ENCODE data around the gene CKB.

Gene CKB

GRCh38 chr14:103531421-103532215, 9.0 kb upstream of the CKB start:
- DNase-seq (ENCODE audit: low spot score) (no peak), ATAC-seq (ENCODE audit: low read depth) (no peak)
- Histone ChIP-seq H3K4me3 (ENCODE audit: severe bottlenecking) (no peak overlapping the region), H3K4me1 (ENCODE audit: insufficient read depth, poor library complexity, severe bottlenecking) (peaks cover 6% of the 10 kb centered on the region), H3K36me3 (ENCODE audit: low read depth) (peaks cover 12% of the 10 kb centered on the region), H3K27ac (ENCODE audit: poor library complexity, severe bottlenecking) (no peak overlapping the region), H3K27me3 (ENCODE audit: insufficient read depth, poor library complexity, severe bottlenecking) (no peaks in the 10 kb centered on the region), H3K9me3 (ENCODE audit: severe bottlenecking) (no peaks in the 10 kb centered on the region)
- TF ChIP-seq CTCF (IDR thresholded peaks at IDR 0.05; ENCODE audit: poor library complexity, severe bottlenecking): no peak

GRCh38 chr14:103530831-103531230, 8.2 kb upstream of the CKB start:
- H3K4me3 ChIP-seq (ENCODE audit: severe bottlenecking): no peak overlapping the region

DNA sequence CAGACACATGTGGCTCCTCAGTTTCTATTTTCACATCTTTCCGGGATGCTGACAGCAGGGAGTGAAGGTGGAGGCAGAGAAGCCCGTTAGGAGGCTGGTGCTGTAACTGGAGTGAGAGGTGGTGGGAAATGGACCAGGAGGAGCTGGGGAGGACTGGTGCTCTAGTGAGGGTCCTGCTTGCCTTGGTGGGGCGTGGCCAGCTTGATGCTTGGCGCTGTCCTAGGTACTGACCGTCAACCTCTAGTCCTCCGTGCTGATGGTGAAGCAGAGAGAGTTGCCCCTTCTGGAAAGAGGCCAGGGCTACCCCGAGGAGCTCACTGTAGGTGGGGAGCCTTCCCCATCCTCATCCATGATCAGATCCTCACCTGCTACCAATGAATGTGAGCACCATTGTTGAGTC, 7.8 kb upstream of the CKB start:
- TF ChIP-seq CTCF (IDR thresholded peaks at IDR 0.05; ENCODE audit: poor library complexity, severe bottlenecking): no peak
- Histone ChIP-seq H3K27me3 (ENCODE audit: insufficient read depth, poor library complexity, severe bottlenecking) (no peaks in the 10 kb centered on the region), H3K9me3 (ENCODE audit: severe bottlenecking) (no peaks in the 10 kb centered on the region), H3K36me3 (ENCODE audit: low read depth) (peaks cover 12% of the 10 kb centered on the region), H3K4me3 (ENCODE audit: severe bottlenecking) (no peak overlapping the region), H3K27ac (ENCODE audit: poor library complexity, severe bottlenecking) (no peak overlapping the region), H3K4me1 (ENCODE audit: insufficient read depth, poor library complexity, severe bottlenecking) (peaks cover 6% of the 10 kb centered on the region)
- no peak for DNase-seq (ENCODE audit: low spot score)
- no peak for ATAC-seq (ENCODE audit: low read depth)

More at GRCh38 chr14:103530831-103531230, 8.2 kb upstream of the CKB start:
- DNase-seq (ENCODE audit: low spot score) (no peak), ATAC-seq (ENCODE audit: low read depth) (no peak)
- Histone ChIP-seq H3K27ac (ENCODE audit: poor library complexity, severe bottlenecking) (no peak overlapping the region), H3K27me3 (ENCODE audit: insufficient read depth, poor library complexity, severe bottlenecking) (no peaks in the 10 kb centered on the region), H3K36me3 (ENCODE audit: low read depth) (peaks cover 12% of the 10 kb centered on the region), H3K9me3 (ENCODE audit: severe bottlenecking) (no peaks in the 10 kb centered on the region), H3K4me1 (ENCODE audit: insufficient read depth, poor library complexity, severe bottlenecking) (peaks cover 6% of the 10 kb centered on the region)
- TF ChIP-seq CTCF (IDR thresholded peaks at IDR 0.05; ENCODE audit: poor library complexity, severe bottlenecking): no peak

GRCh38 chr14:103529383-103530365, 7.0 kb upstream of the CKB start:
- TF ChIP-seq CTCF (IDR thresholded peaks at IDR 0.05; ENCODE audit: poor library complexity, severe bottlenecking): no peak
- H3K27ac ChIP-seq (ENCODE audit: poor library complexity, severe bottlenecking): peak overlapping the region; percentile 33
- no peak; the same call in 1 of the 3 replicates for ATAC-seq (ENCODE audit: low read depth)
- H3K36me3 ChIP-seq (ENCODE audit: low read depth): peaks cover 12% of the 10 kb centered on the region
- no peak for DNase-seq (ENCODE audit: low spot score)
- H3K4me3 ChIP-seq (ENCODE audit: severe bottlenecking): peak overlapping the region; percentile 100
- H3K9me3 ChIP-seq (ENCODE audit: severe bottlenecking): no peaks in the 10 kb centered on the region
- H3K4me1 ChIP-seq (ENCODE audit: insufficient read depth, poor library complexity, severe bottlenecking): peaks cover 6% of the 10 kb centered on the region
- no peaks in the 10 kb centered on the region for H3K27me3 ChIP-seq (ENCODE audit: insufficient read depth, poor library complexity, severe bottlenecking)

All from RWPE2 (cell line).